Prostate gland (tissue), 2 donors: ENCODE measurements around the gene SRRM1. TPM values are rescaled to one million over a fixed set of nuclear protein-coding genes. Genes with fewer than 3 reads are reported as not detected.

Experiments
- DNase-seq: peaks from one replicate; pipeline ENCODE4 v3.0.0-alpha.2; 2019; ENCODE audit warnings: low spot score
- H3K27ac ChIP-seq, 2 donors: fragments of 200-600 bp; sonication (generic); 2 replicates each; pipeline ENCODE4 v1.5.1; 2017 to 2019
- H3K27me3 ChIP-seq: fragments of 200-600 bp; sonication (generic); replicated peaks from 2 replicates; pipeline ENCODE4 v1.5.1; 2019; ENCODE audit not compliant: insufficient read depth
- H3K36me3 ChIP-seq, 2 donors: fragments of 200-600 bp; sonication (generic); 1 replicate in 1 of 2; 2 replicates in 1 of 2; pipeline versions ENCODE4 v1.5.1 to v1.8.1; 2017 to 2019
- H3K4me1 ChIP-seq: fragments of 200-600 bp; sonication (generic); replicated peaks from 2 replicates; pipeline ENCODE4 v1.5.1; 2019
- H3K4me3 ChIP-seq, 2 donors: fragments of 200-600 bp; sonication (generic); 2 replicates each; pipeline ENCODE4 v1.5.1; 2017 to 2019
- H3K9me3 ChIP-seq: fragments of 200-600 bp; sonication (generic); 2 replicates; pipeline ENCODE4 v1.5.1; 2017
- POLR2A ChIP-seq: fragments of 450-650 bp; IDR thresholded peaks from one replicate; pipeline ENCODE4 v1.6.1; 2016; ENCODE audit warnings: antibody characterized with exemption, mild to moderate bottlenecking
- POLR2AphosphoS5 ChIP-seq: sonication (generic); formaldehyde crosslinking; IDR thresholded peaks from one replicate; pipeline ENCODE4 v1.6.1; 2017; ENCODE audit warnings: antibody characterized with exemption
- WGBS: methylation state at CpG from one replicate; pipeline ENCODE4 v1.1.5; 2018; 5-methylcytosine and 5-hydroxymethylcytosine counted together
- intact Hi-C: fragments of 100-400 bp; cut with DNase I; formaldehyde crosslinking; loops from one replicate; pipeline ENCODE4 v1.14.2; 2022
- total RNA-seq, 2 donors: library from RNA; depleted of rRNA; stranded (reverse); fragments of >200 nt; gene quantifications; one replicate each; pipeline ENCODE4 v1.1.0, GENCODE V29; 2016
- TF ChIP-seq, protein P1 (sequence below), 4 experiments: fragments of 200-600 bp in 2 of 4; fragments of 450-650 bp in 2 of 4; sonication (generic) in 2 of 4; IDR thresholded peaks; 1 replicate in 3 of 4; 2 replicates in 1 of 4; pipeline ENCODE4 v1.5.1; 2016 to 2019; ENCODE audit warnings: antibody characterized with exemption in 4 of 4, mild to moderate bottlenecking in 2 of 4, moderate library complexity in 2 of 4

The SRRM1 gene
- total RNA-seq, 2 donors from 2014 or later, result 119 to 147 TPM

DNA sequence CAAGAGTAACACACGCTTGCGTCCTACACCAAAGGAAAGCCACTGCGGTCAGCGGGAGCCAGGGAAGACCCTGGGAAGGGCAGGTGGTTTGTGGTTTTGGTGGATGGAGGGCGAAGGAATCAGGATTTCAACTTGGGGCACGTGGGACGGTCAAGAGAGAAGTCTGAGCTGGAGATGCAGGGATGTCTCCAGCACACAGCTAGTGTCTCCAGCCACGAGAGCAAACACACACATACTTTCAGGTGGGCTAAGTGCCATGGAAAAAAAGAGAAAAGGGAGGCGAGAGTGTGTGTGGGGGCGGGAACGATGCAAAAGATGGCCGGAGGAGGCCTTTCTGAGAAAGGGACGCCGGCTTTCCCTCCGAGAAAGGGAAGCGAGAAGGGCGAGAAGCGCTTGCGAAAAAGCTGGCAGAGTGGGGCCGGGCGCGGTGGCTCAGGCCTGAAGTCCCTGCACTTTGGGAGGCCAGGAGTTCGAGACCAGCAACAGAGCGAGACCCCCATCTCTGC lies 1.4 kb upstream of the SRRM1 start:
- Histone ChIP-seq H3K4me3 (peak overlapping the region; percentile 56 to 61), H3K4me1 (no peaks in the 10 kb centered on the region), H3K9me3 (no peaks in the 10 kb centered on the region), H3K27me3 (no peaks in the 10 kb centered on the region), H3K27ac (peak overlapping the region; percentile 96 to 99), H3K36me3 (peaks cover 0 to 9% of the 10 kb centered on the region in 2 donors)
- intact Hi-C loops, result loop anchor here (2.0 kb wide), 2 partner anchors 103 to 229 kb away; partner anchors contain the start of genes CLIC4 and STPG1
- peak; percentile 21 for DNase-seq
- WGBS, result 18% methylated on average over 24 of the region's 24 CpGs
- TF ChIP-seq, protein P1, sequence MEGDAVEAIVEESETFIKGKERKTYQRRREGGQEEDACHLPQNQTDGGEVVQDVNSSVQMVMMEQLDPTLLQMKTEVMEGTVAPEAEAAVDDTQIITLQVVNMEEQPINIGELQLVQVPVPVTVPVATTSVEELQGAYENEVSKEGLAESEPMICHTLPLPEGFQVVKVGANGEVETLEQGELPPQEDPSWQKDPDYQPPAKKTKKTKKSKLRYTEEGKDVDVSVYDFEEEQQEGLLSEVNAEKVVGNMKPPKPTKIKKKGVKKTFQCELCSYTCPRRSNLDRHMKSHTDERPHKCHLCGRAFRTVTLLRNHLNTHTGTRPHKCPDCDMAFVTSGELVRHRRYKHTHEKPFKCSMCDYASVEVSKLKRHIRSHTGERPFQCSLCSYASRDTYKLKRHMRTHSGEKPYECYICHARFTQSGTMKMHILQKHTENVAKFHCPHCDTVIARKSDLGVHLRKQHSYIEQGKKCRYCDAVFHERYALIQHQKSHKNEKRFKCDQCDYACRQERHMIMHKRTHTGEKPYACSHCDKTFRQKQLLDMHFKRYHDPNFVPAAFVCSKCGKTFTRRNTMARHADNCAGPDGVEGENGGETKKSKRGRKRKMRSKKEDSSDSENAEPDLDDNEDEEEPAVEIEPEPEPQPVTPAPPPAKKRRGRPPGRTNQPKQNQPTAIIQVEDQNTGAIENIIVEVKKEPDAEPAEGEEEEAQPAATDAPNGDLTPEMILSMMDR (IDR thresholded peaks at IDR 0.05), result no peak
- TF ChIP-seq POLR2A (no peak), POLR2AphosphoS5 (no peak)

DNA sequence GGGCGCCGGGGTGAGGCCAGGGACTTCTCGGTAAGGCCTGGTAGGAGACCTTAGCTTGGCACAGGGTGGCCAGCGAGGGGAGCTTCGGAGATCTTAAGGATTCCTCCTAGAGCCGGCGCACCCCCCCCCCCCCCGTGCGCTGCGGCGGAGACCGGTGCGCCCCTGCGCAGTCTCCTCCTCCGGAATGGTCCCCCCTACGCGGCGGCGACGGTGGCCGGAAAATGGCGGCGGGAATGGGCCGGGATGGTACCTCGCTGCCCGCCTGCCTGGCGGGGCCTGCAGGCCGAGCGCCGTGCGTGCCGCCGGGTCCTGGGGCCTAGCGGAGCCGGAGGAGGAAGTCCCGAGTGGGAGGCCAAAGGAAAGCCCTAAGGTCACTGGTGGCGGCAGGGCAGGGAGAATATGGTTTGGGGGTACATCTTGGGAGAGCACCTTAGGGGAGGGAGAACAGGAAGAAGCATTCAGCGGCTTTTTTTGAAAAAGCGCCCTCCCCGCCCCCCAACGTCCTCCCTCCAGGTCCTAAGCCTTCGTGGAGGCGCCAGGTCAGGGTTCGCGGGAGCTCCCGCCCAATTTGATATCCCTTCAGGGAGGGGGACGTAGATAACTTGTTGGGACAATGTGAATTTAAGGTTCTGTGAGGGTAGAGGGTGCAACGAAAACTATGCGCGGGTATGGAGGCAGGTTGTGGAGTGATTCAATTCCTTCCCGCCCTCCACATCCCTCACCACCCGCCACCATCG lies 429 bp downstream of the SRRM1 start:
- intact Hi-C loops, result loop anchor here (2.0 kb wide), 2 partner anchors 101 to 231 kb away; partner anchors contain the start of genes CLIC4 and STPG1
- under 1% methylated on average over 24 of the region's 53 CpGs for WGBS

GRCh38 chr1:24644100-24644384 lies 940 bp downstream of the SRRM1 start:
- Histone ChIP-seq H3K9me3 (no peaks in the 10 kb centered on the region), H3K4me1 (no peaks in the 10 kb centered on the region), H3K27me3 (no peaks in the 10 kb centered on the region), H3K36me3 (peaks cover 1 to 9% of the 10 kb centered on the region in 2 donors), H3K4me3 (peak overlapping the region; percentile 74 to 75), H3K27ac (peak overlapping the region; percentile 89 to 99)
- peak; percentile 10 for DNase-seq
- WGBS, result 0% methylated on average over 9 of the region's 9 CpGs
- intact Hi-C loops, result no loop called here
- TF ChIP-seq POLR2A, result no peak
- TF ChIP-seq POLR2AphosphoS5, result no peak
- TF ChIP-seq, protein P1 (IDR thresholded peaks at IDR 0.05), result no peak

More for the DNA sequence above, 429 bp downstream of the SRRM1 start:
- H3K27ac ChIP-seq, result peak overlapping the region; percentile 89 to 99
- no peaks in the 10 kb centered on the region for H3K9me3 ChIP-seq
- no peaks in the 10 kb centered on the region for H3K4me1 ChIP-seq
- TF ChIP-seq, protein P1 (IDR thresholded peaks at IDR 0.05), result no peak
- no peak for TF ChIP-seq POLR2A
- TF ChIP-seq POLR2AphosphoS5, result no peak
- H3K27me3 ChIP-seq, result no peaks in the 10 kb centered on the region
- H3K4me3 ChIP-seq, result peak overlapping the region; percentile 74 to 75
- H3K36me3 ChIP-seq, result peaks cover 0 to 9% of the 10 kb centered on the region in 2 donors
- DNase-seq, result peak; percentile 8

- 91% methylated on average over 5 of the region's 5 CpGs for WGBS
- H3K9me3 ChIP-seq, result no peaks in the 10 kb centered on the region
- no peak for DNase-seq
- no peak overlapping the region for H3K27ac ChIP-seq
- intact Hi-C loops, result no loop called here
- H3K4me3 ChIP-seq, result no peak overlapping the region
- no peaks in the 10 kb centered on the region for H3K4me1 ChIP-seq
- peaks cover 12 to 31% of the 10 kb centered on the region in 2 donors for H3K36me3 ChIP-seq
- TF ChIP-seq POLR2AphosphoS5 (no peak), POLR2A (no peak)
- TF ChIP-seq, protein P1 (IDR thresholded peaks at IDR 0.05), result no peak
- H3K27me3 ChIP-seq, result no peaks in the 10 kb centered on the region
Measured at GRCh38 chr1:24648919-24649318, 5.8 kb downstream of the SRRM1 start.
